ENCODE results near the gene SLC2A13.

SLC2A13 gene

DNA sequence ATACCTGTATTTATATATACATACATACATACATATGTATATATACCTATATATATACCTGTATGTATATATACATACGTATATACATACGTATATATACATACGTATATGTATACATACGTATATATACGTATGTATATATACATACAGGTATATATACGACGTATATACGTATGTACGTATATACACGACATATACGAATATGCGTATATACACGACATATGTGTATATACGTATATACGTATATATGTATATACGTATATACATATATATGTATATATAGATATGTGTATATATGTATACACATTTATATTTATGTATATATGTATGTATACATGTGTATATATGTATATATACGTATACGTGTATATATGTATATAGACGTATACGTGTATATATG, 393.5 kb downstream of the SLC2A13 start:
- DNase-seq = no peak
